ENCODE results near the gene IZUMO4.

IZUMO4 gene, protein sequence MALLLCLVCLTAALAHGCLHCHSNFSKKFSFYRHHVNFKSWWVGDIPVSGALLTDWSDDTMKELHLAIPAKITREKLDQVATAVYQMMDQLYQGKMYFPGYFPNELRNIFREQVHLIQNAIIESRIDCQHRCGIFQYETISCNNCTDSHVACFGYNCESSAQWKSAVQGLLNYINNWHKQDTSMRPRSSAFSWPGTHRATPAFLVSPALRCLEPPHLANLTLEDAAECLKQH

GRCh38 chr19:2096480-2097202 lies at the start of gene IZUMO4:
IZUMO4 (plus strand) TSS chr19:2096915; CDS start chr19:2096946, 31 bp downstream.
- peak; percentile 80 for TF ChIP-seq CTCF (IDR thresholded peaks at IDR 0.05; ENCODE audit: borderline replicate concordance, extremely low read depth, low read length, poor library complexity, severe bottlenecking)
- TF ChIP-seq EZH2 (IDR thresholded peaks at IDR 0.05; ENCODE audit: borderline replicate concordance, low read depth, low read length, severe bottlenecking) = no peak
- H3K9ac ChIP-seq (ENCODE audit: low read depth, low read length) = peak within 1 kb of the TSS; percentile 83
- H3K4me2 ChIP-seq (ENCODE audit: insufficient read depth, low read length) = peak within 1 kb of the TSS; percentile 95
- H3K9me3 ChIP-seq (ENCODE audit: insufficient read depth, low read length, severe bottlenecking) = no peaks in the 10 kb centered on the region
- ATAC-seq (ENCODE audit: insufficient read depth, low read depth) (peak; percentile 87), DNase-seq (peak; percentile 99)
- H3K27me3 ChIP-seq (ENCODE audit: insufficient read depth, low read length, poor library complexity) = no peaks in the 10 kb centered on the region
- peaks cover 48% of the 10 kb centered on the region for H3K4me1 ChIP-seq (ENCODE audit: insufficient read depth, low read length)
- H3K36me3 ChIP-seq (ENCODE audit: insufficient read depth, low read length) = peaks cover 64% of the 10 kb centered on the region
- H3K79me2 ChIP-seq (ENCODE audit: insufficient read depth, low read length) = peaks cover 50% of the 10 kb centered on the region
- H3K27ac ChIP-seq (ENCODE audit: low read length) = peak within 1 kb of the TSS; percentile 94
- H2AFZ ChIP-seq (ENCODE audit: low read depth, low read length) = peak within 1 kb of the TSS; percentile 73
- H4K20me1 ChIP-seq (ENCODE audit: insufficient read depth, low read length) = peaks cover 35% of the 10 kb centered on the region
- peak within 1 kb of the TSS; percentile 68 to 96 for H3K4me3 ChIP-seq (ENCODE audit: low read depth in 1 of 2, low read length in 2 of 2)

GRCh38 chr19:2047076-2047448 lies 49.7 kb upstream of the IZUMO4 start:
- H3K27ac ChIP-seq (ENCODE audit: low read length) = no peak overlapping the region
- H3K9me3 ChIP-seq (ENCODE audit: insufficient read depth, low read length, severe bottlenecking) = no peaks in the 10 kb centered on the region
- peaks cover 61% of the 10 kb centered on the region for H3K36me3 ChIP-seq (ENCODE audit: insufficient read depth, low read length)
- H3K4me3 ChIP-seq (ENCODE audit: low read depth in 1 of 2, low read length in 2 of 2) = no peak overlapping the region
- H2AFZ ChIP-seq (ENCODE audit: low read depth, low read length) = no peak overlapping the region
- DNase-seq = no peak
- ATAC-seq (ENCODE audit: insufficient read depth, low read depth) = no peak
- peaks cover 58% of the 10 kb centered on the region for H3K4me1 ChIP-seq (ENCODE audit: insufficient read depth, low read length)
- H3K79me2 ChIP-seq (ENCODE audit: insufficient read depth, low read length) = peaks cover 50% of the 10 kb centered on the region
- TF ChIP-seq CTCF (IDR thresholded peaks at IDR 0.05; ENCODE audit: borderline replicate concordance, extremely low read depth, low read length, poor library complexity, severe bottlenecking) = no peak
- TF ChIP-seq EZH2 (IDR thresholded peaks at IDR 0.05; ENCODE audit: borderline replicate concordance, low read depth, low read length, severe bottlenecking) = no peak
- no peak overlapping the region for H3K9ac ChIP-seq (ENCODE audit: low read depth, low read length)
- H3K4me2 ChIP-seq (ENCODE audit: insufficient read depth, low read length) = no peak overlapping the region
- no peaks in the 10 kb centered on the region for H3K27me3 ChIP-seq (ENCODE audit: insufficient read depth, low read length, poor library complexity)
- H4K20me1 ChIP-seq (ENCODE audit: insufficient read depth, low read length) = peaks cover 71% of the 10 kb centered on the region

GRCh38 chr19:2047449-2048103 lies 49.1 kb upstream of the IZUMO4 start:
- Histone ChIP-seq H3K27ac (ENCODE audit: low read length) (no peak overlapping the region), H3K4me2 (ENCODE audit: insufficient read depth, low read length) (peak overlapping the region; percentile 96; the same call in 1 of the 2 replicates)
- DNase-seq = no peak

More at GRCh38 chr19:2047449-2048103, 49.1 kb upstream of the IZUMO4 start:
- no peak for TF ChIP-seq EZH2 (IDR thresholded peaks at IDR 0.05; ENCODE audit: borderline replicate concordance, low read depth, low read length, severe bottlenecking)
- no peak for TF ChIP-seq CTCF (IDR thresholded peaks at IDR 0.05; ENCODE audit: borderline replicate concordance, extremely low read depth, low read length, poor library complexity, severe bottlenecking)
- Histone ChIP-seq H3K27me3 (ENCODE audit: insufficient read depth, low read length, poor library complexity) (no peaks in the 10 kb centered on the region), H3K9ac (ENCODE audit: low read depth, low read length) (no peak overlapping the region; the same call in 1 of the 2 replicates), H3K4me1 (ENCODE audit: insufficient read depth, low read length) (peaks cover 59% of the 10 kb centered on the region), H3K79me2 (ENCODE audit: insufficient read depth, low read length) (peaks cover 50% of the 10 kb centered on the region), H3K36me3 (ENCODE audit: insufficient read depth, low read length) (peaks cover 57% of the 10 kb centered on the region), H2AFZ (ENCODE audit: low read depth, low read length) (no peak overlapping the region), H3K4me3 (ENCODE audit: low read depth in 1 of 2, low read length in 2 of 2) (no peak overlapping the region), H3K9me3 (ENCODE audit: insufficient read depth, low read length, severe bottlenecking) (no peaks in the 10 kb centered on the region), H4K20me1 (ENCODE audit: insufficient read depth, low read length) (peaks cover 71% of the 10 kb centered on the region)
- no peak for ATAC-seq (ENCODE audit: insufficient read depth, low read depth)
